G401 (cell line): ENCODE results near the gene TGFBR1. TPM values are rescaled to one million over a fixed set of nuclear protein-coding genes. Genes with fewer than 3 reads are reported as not detected.
A peak's percentile ranks its signal among the peaks of the same experiment; 100 is the strongest.

Experiments used
- DNase-seq: peaks from one replicate; pipeline ENCODE4 v3.0.0-alpha.2; 2015; ENCODE audit warnings: low spot score
- in situ Hi-C: cut with HindIII; loops from 2 replicates; pipeline ENCODE4 v1.10.0; 2016; ENCODE audit warnings: low sequenced_read_pairs, mixed read lengths
- total RNA-seq: library from RNA; depleted of rRNA; stranded (reverse); fragments of >200 nt; shearing (Covaris generic); gene quantifications from 2 replicates; pipeline ENCODE4 v1.2.3, GENCODE V29; 2014

The TGFBR1 gene
- total RNA-seq, 1 experiment from 2014 or later = 16.9 TPM

GRCh38 chr9:99103054-99103895, 1.6 kb upstream of the TGFBR1 start:
- DNase-seq = peak; percentile 48
- in situ Hi-C loops = no loop called here

DNA sequence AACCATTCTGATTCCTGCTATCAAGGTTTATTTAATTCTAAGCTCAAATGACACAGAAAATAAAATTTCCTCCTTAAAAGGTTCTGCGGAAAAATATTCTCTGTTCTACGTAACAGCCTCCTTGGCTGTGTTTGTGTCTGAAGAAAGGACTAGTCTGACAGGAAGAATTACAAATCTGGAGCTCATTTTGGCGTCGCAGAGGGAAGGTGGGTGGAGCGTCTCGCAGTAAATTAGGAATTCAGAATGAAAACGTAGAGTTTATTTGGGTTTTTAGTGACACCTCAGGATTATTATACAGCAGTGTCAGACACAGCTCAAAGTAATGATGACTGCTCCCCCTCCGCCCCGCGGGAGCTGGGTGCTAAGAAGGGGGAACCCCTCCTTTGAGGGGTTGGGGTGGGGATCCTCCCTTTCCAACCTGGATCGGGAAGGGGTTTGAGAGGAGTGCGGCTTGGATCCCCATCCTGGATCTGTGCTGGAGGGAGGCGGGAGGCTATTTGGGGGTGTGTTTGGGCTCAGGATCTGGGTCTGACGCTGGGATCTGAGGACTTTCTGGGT, 933 bp upstream of the TGFBR1 start:
- in situ Hi-C loops = no loop called here

GRCh38 chr9:99105152-99106043, 485 bp downstream of the TGFBR1 start:
- DNase-seq = peak; percentile 23
- in situ Hi-C loops = no loop called here

More for the DNA sequence above, 933 bp upstream of the TGFBR1 start:
- peak; percentile 61 for DNase-seq

- in situ Hi-C loops = no loop called here
- peak; percentile 60 for DNase-seq
Observed at GRCh38 chr9:99106044-99106375, 1.1 kb downstream of the TGFBR1 start.

DNA sequence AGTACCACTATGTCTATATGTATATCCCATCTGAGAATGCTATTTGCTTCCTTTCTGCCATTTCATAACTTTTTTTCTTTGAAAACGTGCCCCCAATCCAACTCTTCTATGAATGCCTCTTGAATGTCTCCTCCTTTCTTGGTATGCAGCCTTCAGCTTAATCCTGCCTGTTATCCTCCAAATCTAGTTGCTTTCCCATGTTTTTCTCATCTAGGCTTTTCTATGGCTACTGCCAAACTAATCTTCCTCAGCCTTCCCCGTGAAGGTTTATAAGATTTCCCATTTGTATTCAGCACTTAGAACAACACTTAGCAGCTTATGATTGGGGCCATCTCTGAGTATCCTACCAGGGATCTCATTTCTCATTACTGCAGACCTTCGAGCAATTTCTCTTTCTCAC, 2.5 kb downstream of the TGFBR1 start:
- in situ Hi-C loops = no loop called here

DNA sequence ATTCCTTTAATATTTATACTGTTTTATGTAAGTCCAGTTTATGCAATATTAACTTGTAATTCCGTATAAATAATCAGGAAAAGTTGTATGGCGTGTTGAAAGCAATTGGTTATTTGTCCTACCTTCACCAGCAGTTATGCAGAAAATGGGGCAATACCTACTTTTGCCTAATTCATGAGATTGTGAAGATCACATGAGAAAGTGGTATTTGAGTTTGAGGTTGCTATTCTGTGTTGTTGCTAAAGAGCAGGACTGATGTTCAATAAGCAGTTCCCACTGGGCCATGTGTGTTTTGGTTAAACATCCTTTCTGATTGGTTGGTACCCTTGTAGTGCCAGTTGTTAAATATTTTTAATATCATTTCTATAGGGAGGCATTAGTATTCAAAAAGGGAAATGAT, 3.2 kb downstream of the TGFBR1 start:
- in situ Hi-C loops = no loop called here

More for the DNA sequence above, 2.5 kb downstream of the TGFBR1 start:
- peak; percentile 47 for DNase-seq

DNA sequence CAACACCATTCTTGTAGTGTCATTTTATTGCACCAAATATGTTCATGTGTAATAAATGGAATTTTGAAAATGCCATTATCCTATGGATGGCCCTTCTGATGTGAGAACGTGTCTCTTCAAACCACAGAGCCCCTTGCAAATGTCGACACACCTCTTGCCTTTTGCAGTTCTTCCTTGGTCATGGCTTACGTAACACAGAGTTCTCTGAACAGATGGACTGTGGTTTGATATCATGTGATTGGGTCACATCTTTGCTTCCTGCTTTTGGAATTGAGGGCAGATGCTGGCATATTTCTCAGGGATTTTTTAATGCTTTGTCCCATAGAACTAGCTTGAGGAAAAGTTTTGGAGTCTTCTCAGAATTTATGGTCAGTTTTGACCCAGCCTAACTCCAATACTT, 4.6 kb downstream of the TGFBR1 start:
- peak; percentile 86 for DNase-seq
- in situ Hi-C loops = no loop called here

More for the DNA sequence above, 3.2 kb downstream of the TGFBR1 start:
- DNase-seq = peak; percentile 19

- DNase-seq = no peak
- in situ Hi-C loops = no loop called here
Observed at GRCh38 chr9:99112750-99113413, 8.0 kb downstream of the TGFBR1 start.

- peak; percentile 46 for DNase-seq
- in situ Hi-C loops = no loop called here
Observed at GRCh38 chr9:99113414-99114048, 8.6 kb downstream of the TGFBR1 start.

- in situ Hi-C loops = no loop called here
- no peak for DNase-seq
Observed at GRCh38 chr9:99114049-99114440, 9.1 kb downstream of the TGFBR1 start.

GRCh38 chr9:99114846-99115500, 10.1 kb downstream of the TGFBR1 start:
- in situ Hi-C loops = no loop called here
- peak; percentile 65 for DNase-seq

- peak; percentile 61 for DNase-seq
- in situ Hi-C loops = no loop called here
Observed at GRCh38 chr9:99116003-99116411, 11.1 kb downstream of the TGFBR1 start.

GRCh38 chr9:99118782-99119466, 14.0 kb downstream of the TGFBR1 start:
- in situ Hi-C loops = no loop called here

GRCh38 chr9:99119976-99120655, 15.2 kb downstream of the TGFBR1 start:
- no peak for DNase-seq
- in situ Hi-C loops = no loop called here

More at GRCh38 chr9:99118782-99119466, 14.0 kb downstream of the TGFBR1 start:
- DNase-seq = no peak

DNA sequence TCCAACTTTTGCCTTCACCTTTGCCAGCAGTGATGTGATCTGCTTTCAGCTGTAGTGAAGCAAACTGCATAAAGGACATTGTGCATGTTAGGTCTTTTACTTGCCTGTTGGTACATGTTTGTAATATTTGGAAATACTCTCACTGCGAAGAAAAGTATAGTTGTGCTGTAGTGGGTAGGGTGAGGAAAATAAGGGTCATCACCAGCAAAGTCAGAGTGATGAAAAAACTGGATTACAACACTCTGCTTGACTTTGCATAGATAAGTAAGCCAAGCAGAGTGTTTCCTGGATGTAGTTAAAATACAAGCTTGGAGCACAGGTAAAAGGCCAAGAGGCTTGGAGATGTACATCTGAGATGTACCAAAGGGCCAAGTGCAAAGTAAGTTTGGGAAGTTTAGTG, 16.7 kb downstream of the TGFBR1 start:
- no peak for DNase-seq
- in situ Hi-C loops = no loop called here

DNA sequence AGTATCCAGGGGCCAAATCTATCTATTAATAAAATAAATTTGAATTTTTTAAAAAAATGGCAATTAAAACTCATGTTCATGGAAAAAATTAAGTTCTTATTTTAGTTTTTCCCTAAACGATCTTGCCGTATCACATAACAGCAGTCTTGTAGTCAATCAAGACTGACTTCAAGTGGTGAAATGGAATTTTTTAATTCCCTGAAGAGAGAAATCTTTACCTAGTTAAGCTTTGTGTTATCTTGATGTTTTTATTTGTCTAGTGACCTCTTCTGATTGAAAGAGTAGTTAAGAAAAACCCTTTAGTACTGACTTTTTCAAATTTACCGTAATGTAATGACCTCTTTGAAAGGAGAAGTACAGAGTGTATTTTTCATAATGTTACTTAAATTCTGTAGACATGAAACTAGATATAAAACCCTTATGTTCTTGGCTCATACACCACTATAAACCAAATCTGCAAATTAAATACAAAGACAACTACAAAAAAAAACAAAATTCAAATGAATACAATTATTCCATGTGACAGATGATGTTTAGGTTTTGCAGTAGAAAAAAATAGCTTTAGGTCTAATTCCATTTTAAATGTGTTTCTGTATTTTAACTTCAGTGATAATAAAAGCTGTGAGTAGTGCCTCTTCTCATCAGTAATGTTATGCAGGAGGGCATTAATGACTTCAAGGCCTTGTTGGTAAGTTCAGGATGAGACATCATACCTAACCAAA, 19.8 kb downstream of the TGFBR1 start:
- in situ Hi-C loops = no loop called here
- DNase-seq = no peak

DNA sequence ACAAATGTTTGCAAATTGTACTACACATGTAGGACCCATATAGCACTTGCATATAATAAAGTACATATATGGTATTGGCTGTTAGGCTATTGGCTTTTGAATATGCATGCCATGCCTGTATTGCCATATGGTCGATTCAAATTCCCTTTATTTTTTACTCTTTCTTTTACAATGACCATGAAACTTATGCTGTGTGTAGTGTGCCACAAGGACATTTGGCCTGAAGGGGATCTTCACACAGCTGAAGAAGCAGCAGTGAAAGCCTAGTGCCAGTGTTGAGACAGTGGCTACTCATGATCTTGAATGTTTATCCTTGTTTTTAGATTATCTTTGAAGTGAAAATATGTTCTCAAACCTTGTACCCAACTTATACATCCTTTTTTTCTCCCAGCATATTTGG, 20.5 kb downstream of the TGFBR1 start:
- DNase-seq = no peak
- in situ Hi-C loops = no loop called here
